HT-29 (cell line): ENCODE measurements around the gene COBLL1. TPM values are rescaled to one million over a fixed set of nuclear protein-coding genes. Genes with fewer than 3 reads are reported as not detected.
"Not testable (repeated sequence)": the region's sequence is repeated elsewhere in the genome, so short reads cannot be mapped to it uniquely, and the experiment has no call there.

Experiments
- DNase-seq: peaks from one replicate; pipeline ENCODE4 v3.0.0-alpha.2; 2015; ENCODE audit warnings: low spot score
- total RNA-seq: library from RNA; depleted of rRNA; stranded (reverse); fragments of >200 nt; shearing (Covaris generic); gene quantifications from 2 replicates; pipeline ENCODE4 v1.2.3, GENCODE V29; 2014; rRNA removed

Gene COBLL1, protein sequence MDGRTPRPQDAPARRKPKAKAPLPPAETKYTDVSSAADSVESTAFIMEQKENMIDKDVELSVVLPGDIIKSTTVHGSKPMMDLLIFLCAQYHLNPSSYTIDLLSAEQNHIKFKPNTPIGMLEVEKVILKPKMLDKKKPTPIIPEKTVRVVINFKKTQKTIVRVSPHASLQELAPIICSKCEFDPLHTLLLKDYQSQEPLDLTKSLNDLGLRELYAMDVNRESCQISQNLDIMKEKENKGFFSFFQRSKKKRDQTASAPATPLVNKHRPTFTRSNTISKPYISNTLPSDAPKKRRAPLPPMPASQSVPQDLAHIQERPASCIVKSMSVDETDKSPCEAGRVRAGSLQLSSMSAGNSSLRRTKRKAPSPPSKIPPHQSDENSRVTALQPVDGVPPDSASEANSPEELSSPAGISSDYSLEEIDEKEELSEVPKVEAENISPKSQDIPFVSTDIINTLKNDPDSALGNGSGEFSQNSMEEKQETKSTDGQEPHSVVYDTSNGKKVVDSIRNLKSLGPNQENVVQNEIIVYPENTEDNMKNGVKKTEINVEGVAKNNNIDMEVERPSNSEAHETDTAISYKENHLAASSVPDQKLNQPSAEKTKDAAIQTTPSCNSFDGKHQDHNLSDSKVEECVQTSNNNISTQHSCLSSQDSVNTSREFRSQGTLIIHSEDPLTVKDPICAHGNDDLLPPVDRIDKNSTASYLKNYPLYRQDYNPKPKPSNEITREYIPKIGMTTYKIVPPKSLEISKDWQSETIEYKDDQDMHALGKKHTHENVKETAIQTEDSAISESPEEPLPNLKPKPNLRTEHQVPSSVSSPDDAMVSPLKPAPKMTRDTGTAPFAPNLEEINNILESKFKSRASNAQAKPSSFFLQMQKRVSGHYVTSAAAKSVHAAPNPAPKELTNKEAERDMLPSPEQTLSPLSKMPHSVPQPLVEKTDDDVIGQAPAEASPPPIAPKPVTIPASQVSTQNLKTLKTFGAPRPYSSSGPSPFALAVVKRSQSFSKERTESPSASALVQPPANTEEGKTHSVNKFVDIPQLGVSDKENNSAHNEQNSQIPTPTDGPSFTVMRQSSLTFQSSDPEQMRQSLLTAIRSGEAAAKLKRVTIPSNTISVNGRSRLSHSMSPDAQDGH
- 11.1 and 12.4 TPM in 2 replicates for total RNA-seq

DNA sequence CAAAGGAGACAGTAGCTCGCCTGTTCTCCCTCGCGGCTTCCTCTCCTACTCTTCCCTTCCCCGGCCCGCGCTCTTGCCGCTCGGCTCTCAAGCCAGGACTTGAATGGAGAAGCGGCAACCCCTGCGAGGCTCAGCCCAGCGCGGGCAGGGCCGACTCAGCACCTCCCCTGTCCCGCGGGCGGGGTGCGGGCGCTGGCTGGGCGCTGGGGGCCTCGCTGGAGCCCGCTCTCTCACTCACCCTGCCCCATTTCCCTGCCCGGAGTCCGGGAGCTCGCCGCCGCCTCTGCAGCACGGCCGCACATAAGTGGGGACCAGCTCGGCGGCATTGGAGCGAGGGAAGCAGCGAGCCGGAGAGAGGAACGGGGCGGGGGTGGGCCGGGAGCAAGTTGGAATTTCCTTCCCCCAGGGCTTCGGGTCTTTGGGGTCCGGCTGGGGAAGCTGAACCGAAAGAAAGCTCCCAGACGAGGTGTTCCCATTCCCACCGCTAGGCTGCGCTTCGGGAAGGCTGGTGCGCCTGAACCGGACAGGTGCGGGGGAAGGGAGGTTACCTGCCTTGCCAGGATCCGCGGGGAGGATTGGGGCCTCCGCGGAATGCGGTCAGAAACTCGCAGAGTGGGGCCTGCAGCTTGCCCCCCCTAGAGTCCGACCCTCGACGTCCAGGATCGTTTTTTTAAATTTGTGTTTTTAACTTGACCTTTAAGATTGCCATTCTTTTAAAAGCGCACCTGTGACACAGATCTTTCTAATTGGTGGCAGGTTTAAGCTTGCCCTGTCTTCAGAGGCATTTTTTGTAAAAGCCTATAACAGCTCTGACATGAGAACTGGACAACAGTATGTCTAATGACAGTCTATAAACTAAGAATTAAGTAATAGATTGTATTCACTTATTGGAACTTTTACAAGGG lies at the start of gene COBLL1:
Gene COBLL1 (minus strand): TSS at position 105 of the 905 bp plus-strand sequence. CDS start 627 bp downstream, outside the sequence.
- DNase-seq = peak; percentile 95

DNA sequence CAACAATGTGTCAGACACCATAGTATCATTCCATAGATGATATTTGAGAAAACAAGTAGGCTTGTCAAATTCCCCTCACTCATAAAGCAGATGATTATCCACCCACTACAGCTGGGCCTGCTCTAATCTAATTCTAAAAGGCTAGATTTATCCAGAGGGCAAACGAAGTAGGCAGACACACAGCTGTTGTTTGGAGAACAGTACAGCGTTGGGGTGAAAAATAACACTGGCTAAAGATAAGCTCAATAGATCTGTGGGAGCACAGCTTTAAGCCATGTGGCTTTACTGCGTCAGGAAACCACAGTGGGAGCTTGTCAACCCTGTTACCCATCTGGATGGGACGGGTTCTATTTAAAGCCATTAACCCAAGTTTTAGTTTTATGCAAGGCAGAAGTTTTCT lies 48.9 kb upstream of the COBLL1 start:
- DNase-seq = no peak

DNA sequence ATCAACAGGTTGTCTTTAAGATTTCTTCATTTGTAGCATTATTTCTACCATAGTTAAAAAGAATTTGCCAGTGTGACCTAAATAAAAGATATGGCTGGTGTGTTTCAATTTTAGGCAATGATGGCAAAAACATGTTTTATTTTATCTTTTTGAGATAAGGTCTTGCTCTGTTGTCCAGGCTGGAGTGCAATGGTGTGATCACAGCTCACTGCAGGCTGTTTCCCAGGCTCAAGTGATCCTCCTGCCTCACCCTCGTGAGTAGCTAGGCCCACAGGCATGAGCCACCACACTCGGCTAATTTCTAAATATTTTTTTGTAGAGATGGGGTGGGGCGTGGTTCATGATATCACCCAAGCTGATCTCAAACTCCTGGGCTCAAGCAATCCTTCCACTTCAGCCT lies 47.0 kb upstream of the COBLL1 start:
- DNase-seq = no peak

DNA sequence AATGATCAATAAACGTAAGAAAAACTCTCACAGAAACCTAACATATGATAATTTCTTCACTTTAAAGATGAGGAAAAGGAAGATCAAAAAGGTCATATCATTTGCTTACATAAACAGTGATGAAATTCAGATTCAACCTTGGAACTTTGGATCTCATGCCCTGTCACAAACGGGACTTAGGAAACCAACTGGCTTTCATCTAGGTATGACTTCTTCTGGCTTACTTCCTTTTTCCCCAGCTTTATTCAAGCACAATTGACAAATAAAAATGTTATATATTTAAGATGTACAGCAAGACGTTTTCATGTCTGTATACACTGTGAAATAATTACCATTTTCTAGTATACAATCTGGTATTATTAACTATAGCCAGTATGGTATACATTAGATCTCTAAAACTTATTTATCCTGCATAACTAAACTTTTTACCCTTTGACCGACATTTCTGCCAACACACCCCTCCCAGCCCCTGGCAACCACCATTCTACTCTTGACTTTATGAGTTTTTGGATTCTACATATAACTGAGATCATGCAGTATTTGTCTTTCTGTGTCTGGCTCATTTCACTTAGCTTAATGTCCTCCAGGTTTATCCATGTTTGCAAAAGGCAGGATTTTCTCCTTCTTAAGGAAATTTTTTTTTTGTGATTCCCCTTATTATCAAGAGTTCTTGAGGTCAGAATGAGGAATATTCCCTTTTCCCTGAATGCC lies 46.0 kb upstream of the COBLL1 start:
- DNase-seq = no peak

DNA sequence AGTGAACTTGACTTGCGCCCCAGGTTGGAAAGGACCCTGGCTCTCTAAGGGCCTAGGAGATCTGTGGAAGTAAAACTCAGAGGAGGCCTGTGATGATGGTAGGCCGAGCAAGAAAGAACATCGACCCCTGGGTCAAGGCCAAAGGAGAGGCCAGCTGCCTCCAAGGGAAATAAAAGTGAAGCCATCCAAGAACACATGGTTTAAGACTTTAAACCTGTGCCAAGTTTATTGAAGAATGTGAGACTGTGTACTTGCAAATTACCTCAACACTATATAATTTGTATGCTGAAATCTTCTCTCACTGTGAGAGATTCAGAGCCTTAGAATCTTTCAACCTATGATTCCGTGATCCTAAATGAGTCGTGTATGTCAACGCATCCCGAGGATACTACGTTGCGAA lies 40.7 kb upstream of the COBLL1 start:
- no peak for DNase-seq

DNA sequence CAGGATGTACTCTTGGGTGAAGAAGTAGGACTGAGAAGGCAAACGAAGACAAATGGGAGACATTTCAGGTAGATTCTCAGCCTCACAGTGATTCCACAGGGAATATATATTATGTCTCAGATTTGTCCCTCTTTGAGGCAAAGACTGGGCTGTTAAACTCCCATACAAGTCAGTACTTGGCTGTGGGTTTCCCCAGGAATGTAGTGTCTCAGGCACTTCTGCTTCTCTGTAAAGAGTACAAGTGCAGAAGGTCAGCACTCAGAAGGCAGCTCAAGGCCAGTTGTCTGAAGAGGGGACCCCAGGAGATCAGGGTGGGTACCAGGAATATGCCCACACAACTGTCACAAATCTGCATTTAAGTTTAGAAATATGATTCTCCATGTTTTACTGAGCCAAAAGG lies 39.9 kb upstream of the COBLL1 start:
- DNase-seq = no peak

DNA sequence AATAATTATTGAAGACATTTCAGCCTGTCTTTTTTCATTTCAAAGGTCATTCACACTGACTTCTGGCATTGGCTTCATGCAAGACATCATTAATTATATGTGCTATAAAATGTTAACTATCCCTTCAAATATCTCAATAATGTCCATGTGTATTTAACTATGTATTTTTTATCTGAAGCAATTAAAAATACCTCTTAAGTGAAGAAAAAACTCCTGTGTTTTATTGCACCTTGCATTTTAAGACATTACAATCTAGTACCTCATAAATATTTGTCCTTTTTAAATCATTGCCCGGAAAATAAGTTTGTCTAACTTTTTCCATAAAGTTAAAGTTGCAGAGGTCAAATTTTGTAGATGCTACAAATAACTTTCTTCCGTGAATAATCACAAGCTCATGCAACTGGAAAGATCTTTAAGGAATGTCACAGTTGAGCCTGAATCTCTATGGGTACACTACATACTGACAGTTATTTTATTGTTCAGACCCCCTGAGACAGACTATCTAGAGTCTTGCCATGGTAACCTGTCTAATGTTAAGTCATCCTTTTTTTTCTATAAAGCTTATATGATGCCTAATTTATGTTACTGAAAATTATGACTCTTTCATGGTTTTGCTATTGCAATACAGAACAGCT lies 38.4 kb upstream of the COBLL1 start:
- DNase-seq = no peak

DNA sequence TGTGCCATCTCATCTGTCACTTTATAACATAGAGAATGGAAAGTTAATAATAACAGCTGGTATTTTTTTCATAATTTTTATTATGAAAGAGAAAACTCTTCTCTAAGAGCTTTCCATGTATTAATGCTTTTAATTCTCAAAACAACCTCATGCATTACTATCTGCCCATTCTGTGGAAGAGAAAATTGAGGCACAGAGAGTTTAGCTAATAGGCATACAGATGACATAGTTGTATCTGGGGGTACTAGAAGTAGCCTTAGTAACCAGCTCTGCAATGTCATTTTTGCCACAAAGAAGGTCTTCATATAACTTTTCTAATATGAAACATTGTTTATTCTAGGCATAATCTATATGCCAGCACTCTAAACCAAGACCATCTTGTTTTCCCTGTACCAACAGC lies 36.3 kb upstream of the COBLL1 start:
- no peak for DNase-seq

DNA sequence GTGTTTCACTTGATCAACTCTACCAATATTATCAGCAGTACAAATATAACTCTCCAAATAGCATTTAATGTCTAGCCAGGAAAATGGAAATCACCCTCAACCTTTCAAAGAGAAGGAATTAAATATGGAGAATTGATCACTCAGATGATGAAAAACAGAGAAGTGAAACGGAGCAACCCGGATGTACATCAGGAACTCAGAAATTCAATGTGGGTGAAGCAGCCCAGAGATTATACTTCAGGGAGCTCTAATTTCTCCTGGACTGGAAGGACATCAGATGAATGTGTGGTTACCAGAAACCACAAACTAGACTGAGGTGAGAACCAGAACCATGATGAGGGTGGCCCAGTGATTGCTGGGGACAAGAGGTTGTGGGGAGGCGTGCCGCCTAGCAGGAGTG lies 35.5 kb upstream of the COBLL1 start:
- DNase-seq = no peak

DNA sequence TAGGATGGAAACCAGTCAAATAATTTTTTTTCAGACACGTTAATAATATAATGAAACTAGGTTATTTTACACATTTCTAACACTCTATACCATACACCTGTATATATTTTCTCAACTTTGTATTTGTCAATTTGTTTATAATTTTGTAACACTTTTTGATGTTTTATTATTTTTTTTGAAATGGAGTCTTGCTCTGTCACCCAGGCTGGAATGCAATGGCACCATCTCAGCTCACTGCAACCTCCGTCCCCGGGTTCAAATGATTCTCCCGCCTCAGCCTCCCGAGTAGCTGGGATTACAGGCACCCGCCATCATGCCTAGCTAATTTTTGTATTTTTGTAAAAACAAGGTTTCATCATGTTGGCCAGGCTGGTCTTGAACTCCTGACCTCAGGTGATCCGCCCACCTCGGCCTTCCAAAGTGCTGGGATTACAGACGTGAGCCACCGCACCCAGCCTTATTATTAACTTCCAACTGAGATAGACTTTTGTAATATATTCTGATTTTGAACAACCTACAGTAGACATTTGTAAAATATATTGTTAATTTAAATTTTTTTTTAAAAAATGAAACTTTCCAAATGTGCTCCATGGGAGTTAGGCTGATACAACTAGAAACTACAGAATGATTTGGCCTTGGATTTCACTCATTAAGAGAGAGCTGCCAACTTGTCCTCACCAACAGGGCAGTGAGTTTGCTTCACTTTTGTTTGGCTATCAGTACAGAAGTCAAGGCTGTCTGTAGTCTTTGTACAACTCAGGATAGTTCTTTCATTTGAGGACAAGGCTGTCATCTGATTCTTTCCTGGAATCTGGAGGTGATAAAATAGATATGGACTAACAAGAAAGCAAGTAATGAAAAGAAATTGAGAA lies 33.9 kb upstream of the COBLL1 start:
- DNase-seq = no peak

DNA sequence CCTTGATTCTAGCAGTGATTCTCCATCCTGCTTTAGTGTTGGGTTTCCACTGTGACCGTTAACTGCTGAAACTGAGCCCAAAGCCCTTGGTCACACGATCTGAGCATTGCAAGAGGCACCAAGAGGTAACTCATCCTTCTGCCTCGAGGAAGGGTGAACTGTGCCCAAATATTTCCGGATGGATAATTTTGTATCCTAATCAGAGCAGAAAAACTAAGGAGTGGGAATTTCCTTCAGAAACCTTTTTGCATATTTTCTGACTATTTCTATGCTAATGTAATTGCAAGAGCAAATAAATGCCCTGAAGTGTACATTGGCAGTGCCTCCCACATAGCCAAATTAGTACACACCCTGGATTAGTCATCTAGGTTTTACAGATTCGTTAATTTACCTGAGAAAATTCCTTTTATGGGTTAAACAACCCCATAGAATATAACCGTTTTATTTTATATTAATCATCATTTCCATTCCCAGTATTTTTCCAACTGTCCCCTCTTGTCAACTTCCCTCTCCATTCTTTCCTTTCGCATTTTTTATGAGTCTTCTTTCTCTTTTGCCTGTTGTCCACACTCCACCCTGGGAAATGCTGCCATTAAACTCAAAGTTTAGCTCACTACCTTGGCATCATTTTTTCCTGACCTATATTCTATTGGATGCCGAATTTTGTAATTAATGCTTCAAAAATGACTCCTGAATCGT lies 31.7 kb upstream of the COBLL1 start:
- DNase-seq = no peak

DNA sequence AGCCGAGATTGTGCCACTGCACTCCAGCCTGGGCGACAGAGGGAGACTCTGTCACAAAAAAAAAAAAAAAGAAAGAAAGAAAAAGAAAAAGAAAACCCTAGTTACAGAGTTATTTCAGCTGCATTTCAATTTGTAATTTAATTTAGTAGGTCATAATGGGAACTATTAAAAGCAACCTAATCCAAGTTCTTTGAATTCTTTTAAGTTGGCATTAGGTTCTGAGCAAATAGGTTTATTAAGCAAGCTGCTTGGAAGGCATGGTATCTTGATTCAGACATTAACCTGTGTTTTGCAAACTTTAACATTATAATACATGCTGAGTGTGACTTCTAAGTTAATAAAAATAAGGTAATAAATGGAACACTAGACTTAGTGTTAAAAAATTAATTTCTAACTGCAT lies 29.8 kb upstream of the COBLL1 start:
- DNase-seq = no peak

DNA sequence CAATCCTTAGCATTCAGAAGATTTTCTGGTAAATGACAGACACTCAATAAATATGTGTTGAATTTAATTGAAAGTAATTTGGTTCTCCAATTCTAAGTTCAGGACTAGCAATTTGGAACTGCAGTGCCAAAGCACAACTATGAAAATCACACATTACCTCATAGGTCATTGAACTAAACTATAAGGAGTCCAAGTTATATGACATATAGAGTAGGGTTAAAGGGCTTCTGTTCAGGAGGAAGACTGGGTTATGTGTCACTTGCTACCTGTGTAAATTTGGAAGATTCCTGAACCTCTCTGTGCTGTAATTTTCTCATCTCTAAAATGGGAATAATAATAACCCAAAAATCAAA lies 27.8 kb upstream of the COBLL1 start:
- DNase-seq = no peak

DNA sequence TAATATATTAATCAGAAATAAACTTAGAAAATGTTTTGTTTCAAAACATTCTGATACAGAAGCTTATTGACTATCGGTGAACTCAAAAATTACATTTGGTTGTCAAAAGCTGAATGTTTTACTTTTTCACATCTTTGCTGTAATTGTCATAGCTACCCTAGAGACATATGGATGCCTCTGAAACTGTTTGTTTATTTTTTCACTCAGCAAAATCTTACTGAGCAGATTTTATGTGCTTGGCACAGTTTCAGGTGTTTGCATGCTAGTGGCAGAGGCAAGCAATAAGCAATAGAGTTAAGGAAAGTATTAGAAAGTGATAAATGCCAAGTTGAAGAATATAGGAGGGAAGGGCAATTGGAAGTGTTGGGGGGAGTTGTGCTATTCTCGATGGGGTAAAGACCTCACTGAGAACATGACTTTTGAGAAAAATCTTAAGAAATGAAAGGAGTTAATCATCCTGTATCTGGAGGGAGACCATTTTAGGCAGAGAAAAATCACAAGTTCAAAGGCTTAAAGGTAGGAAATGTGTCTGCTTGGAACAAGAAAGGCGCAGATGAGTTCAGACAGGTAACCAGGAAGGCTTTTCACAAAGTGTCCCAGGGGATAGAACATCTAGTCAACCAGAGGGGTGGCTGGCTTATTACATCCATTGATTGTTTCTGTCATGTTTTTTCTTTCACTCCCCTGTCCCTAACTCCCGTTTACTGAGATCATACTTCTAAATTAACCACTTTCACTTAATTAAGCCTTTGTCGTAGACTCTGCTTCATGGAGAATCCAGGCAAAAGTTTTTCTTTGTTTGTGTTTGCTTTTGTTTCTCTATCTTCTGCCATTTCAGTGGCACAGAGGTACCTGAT lies 27.2 kb upstream of the COBLL1 start:
- no peak for DNase-seq

DNA sequence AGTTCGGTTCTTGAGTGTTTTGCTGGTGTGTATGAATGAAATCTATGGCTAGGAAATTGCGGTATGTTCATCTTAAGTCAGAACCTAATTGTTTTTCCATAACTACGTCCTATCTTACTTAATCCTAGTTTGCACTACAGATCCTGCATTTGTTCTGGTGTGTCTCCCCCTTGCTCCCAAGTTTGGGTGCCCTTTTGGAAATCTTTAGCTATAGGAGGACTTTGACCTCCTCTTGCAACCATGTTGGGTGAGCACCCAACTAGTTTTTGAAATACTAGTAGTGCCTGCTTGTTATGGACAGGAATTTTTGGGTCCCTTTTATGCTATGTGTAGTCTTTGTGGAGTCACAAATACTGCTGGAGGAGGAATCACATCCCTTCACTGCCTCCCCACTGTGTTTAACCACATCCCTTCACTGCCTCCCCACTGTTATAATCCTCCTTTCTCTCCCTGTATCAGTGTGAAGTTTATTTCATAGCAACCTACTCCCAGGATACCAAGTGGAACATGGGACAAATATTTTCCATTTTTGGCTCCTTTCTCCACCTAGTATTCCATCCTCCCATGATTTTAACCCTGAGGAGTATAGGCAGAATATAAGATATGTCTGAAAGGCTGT lies 26.3 kb upstream of the COBLL1 start:
- DNase-seq = no peak

DNA sequence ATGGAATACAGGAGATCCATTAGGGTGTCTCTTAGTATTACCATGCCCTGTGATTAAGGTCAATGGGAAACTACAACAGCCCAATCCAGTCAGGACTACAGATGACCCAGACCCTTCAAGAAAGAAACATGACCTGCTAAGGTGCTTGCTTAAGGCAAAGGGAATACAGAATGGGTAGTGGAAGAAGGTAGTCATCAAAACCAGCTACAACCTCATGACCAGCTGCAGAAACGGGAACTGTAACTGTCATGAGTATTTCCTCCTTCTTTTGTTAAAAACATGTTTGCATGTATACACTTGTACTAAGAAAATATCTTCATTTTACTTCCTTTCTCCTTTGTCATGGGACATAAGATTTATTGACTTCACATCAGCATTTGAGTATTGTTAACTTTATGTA lies 24.8 kb upstream of the COBLL1 start:
- DNase-seq = not testable (repeated sequence)

DNA sequence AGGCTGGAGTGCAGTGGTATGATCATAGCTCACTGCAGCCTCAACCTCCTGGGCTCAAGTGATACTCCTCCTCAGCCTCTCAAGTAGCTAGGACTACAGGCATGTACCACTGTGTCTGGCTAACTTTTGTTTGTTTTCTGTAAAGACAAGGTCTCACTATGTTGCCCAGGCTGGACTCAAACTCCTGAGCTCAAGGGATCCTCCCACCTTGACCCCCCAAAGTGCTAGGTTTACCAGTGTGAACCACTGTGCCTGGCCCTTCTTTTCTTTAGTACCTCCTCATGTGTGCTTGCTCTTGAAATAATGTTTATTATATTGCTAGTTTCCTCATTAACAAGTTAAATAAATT lies 19.0 kb upstream of the COBLL1 start:
- DNase-seq = no peak
